Amniotic epithelial cell (primary cell): Measurements from ENCODE around the gene NINJ2.
A peak's percentile ranks its signal among the peaks of the same experiment; 100 is the strongest.

Experiments
- DNase-seq: peaks from one replicate; pipeline ENCODE4 v3.0.0-alpha.2; 2010; ENCODE audit warnings: low read depth

The NINJ2 gene

GRCh38 chr12:569091-569676 lies 94.1 kb downstream of the NINJ2 start:
- DNase-seq: no peak

- DNase-seq: no peak
These were observed 94.8 kb downstream of the NINJ2 start for GRCh38 chr12:568486-568885.

GRCh38 chr12:565589-566105 lies 97.6 kb downstream of the NINJ2 start:
- DNase-seq: no peak

GRCh38 chr12:565161-565560 lies 98.1 kb downstream of the NINJ2 start:
- no peak for DNase-seq

GRCh38 chr12:563787-564298 lies 99.4 kb downstream of the NINJ2 start:
- no peak for DNase-seq

- DNase-seq: peak; percentile 52
These were observed 99.9 kb downstream of the NINJ2 start for GRCh38 chr12:563250-563781.

GRCh38 chr12:562634-563033 lies 100.6 kb downstream of the NINJ2 start:
- no peak for DNase-seq

- no peak for DNase-seq
These were observed 101.2 kb downstream of the NINJ2 start for GRCh38 chr12:561908-562593.

- DNase-seq: no peak
These were observed 101.9 kb downstream of the NINJ2 start for GRCh38 chr12:561391-561705.

- DNase-seq: no peak
These were observed 102.4 kb downstream of the NINJ2 start for GRCh38 chr12:560691-561390.

GRCh38 chr12:559906-560455 lies 103.3 kb downstream of the NINJ2 start:
- DNase-seq: no peak

GRCh38 chr12:559208-559905 lies 103.9 kb downstream of the NINJ2 start:
- no peak for DNase-seq

- no peak for DNase-seq
These were observed 104.7 kb downstream of the NINJ2 start for GRCh38 chr12:558580-558979.

- DNase-seq: no peak
These were observed 106.7 kb downstream of the NINJ2 start for GRCh38 chr12:556498-556897.

GRCh38 chr12:554001-554285 lies 109.3 kb downstream of the NINJ2 start:
- no peak for DNase-seq

- no peak for DNase-seq
These were observed 109.8 kb downstream of the NINJ2 start for GRCh38 chr12:553216-554000.

- DNase-seq: no peak
These were observed 110.8 kb downstream of the NINJ2 start for GRCh38 chr12:552466-552865.

- DNase-seq: no peak
These were observed 112.6 kb downstream of the NINJ2 start for GRCh38 chr12:550473-551260.

- DNase-seq: no peak
These were observed 113.7 kb downstream of the NINJ2 start for GRCh38 chr12:549476-550082.

GRCh38 chr12:547883-548470 lies 115.3 kb downstream of the NINJ2 start:
- DNase-seq: no peak
